Stimulated activated CD8-positive, alpha-beta memory T cell treated with anti-CD3 and anti-CD28 coated beads, Interleukin-4, amount 100 ng/mL, for 4 hours (primary cell): ENCODE results near the gene ELK4.

Experiments used
- DNase-seq, 2 donors: peaks; one replicate each; pipeline ENCODE4 v3.0.0-alpha.2; 2020; ENCODE audit warnings: low read depth in 2 of 2, low spot score in 1 of 2

Gene ELK4

GRCh38 chr1:205631768-205632668 is at the start of gene ELK4:
Gene ELK4, minus strand, starts transcription at chr1:205632011. Its CDS starts 8,129 bp downstream, at chr1:205623882.
- peak; percentile 99 to 100 for DNase-seq

- DNase-seq = no peak
These were observed 49.6 kb upstream of the ELK4 start for GRCh38 chr1:205681364-205681763.

- DNase-seq = peak; percentile 15 to 17
These were observed 48.5 kb upstream of the ELK4 start, which contains the start of gene SLC45A3 for GRCh38 chr1:205680073-205680851. Gene SLC45A3, minus strand, starts transcription at chr1:205680509. Its CDS starts 15,853 bp downstream, at chr1:205664656.

- no peak for DNase-seq
These were observed 46.7 kb upstream of the ELK4 start for GRCh38 chr1:205678286-205679111.

- DNase-seq = no peak
These were observed 45.4 kb upstream of the ELK4 start for GRCh38 chr1:205677167-205677566.

- no peak for DNase-seq
These were observed 44.8 kb upstream of the ELK4 start for GRCh38 chr1:205676597-205676996.

- no peak for DNase-seq
These were observed 44.2 kb upstream of the ELK4 start for GRCh38 chr1:205676002-205676401.

GRCh38 chr1:205675247-205675646 is 43.4 kb upstream of the ELK4 start:
- no peak for DNase-seq

GRCh38 chr1:205672970-205673369 is 41.2 kb upstream of the ELK4 start:
- DNase-seq = no peak

- DNase-seq = no peak
These were observed 40.6 kb upstream of the ELK4 start for GRCh38 chr1:205672395-205672889.

- DNase-seq = no peak
These were observed 39.0 kb upstream of the ELK4 start for GRCh38 chr1:205670611-205671430.

GRCh38 chr1:205670150-205670446 is 38.3 kb upstream of the ELK4 start:
- DNase-seq = no peak

GRCh38 chr1:205669341-205670149 is 37.7 kb upstream of the ELK4 start:
- no peak for DNase-seq

GRCh38 chr1:205668951-205669340 is 37.1 kb upstream of the ELK4 start:
- DNase-seq = no peak

GRCh38 chr1:205667909-205668643 is 36.3 kb upstream of the ELK4 start:
- no peak for DNase-seq

- DNase-seq = no peak
These were observed 34.8 kb upstream of the ELK4 start for GRCh38 chr1:205666372-205667166.

- no peak for DNase-seq
These were observed 33.6 kb upstream of the ELK4 start for GRCh38 chr1:205665201-205666045.
